Measurements from ENCODE around the gene YIPF1. TPM values are rescaled to one million over a fixed set of nuclear protein-coding genes. Genes with fewer than 3 reads are reported as not detected.
"Not testable (repeated sequence)": the region's sequence is repeated elsewhere in the genome, so short reads cannot be mapped to it uniquely, and the experiment has no call there.

YIPF1 gene
- total RNA-seq, 1 donor from 2014 or later: 25.7 TPM

DNA sequence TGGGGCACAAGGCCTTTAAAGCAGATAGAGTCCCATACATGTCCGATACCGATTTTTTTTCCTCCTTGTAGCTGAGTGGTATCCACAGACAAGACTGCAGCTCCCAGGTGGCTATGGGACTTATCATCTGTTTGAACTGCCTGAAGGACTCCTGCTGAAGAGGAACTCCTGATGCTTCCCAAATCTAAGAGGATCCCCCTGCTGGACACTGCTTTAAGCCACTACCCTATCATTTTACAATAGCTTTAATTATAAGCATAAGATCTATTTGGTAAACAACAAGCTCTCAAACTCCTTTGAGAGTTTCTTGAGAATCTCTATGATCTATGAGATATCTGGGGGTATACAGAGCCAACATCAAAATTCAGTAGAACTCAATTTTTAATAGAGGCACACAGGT is 63.2 kb downstream of the YIPF1 start:
- peaks cover 3% of the 10 kb centered on the region for H3K36me3 Mint-ChIP-seq (ENCODE audit: low read depth)
- DNase-seq (ENCODE audit: low read depth, low spot score): no peak
- TF ChIP-seq, protein P1, sequence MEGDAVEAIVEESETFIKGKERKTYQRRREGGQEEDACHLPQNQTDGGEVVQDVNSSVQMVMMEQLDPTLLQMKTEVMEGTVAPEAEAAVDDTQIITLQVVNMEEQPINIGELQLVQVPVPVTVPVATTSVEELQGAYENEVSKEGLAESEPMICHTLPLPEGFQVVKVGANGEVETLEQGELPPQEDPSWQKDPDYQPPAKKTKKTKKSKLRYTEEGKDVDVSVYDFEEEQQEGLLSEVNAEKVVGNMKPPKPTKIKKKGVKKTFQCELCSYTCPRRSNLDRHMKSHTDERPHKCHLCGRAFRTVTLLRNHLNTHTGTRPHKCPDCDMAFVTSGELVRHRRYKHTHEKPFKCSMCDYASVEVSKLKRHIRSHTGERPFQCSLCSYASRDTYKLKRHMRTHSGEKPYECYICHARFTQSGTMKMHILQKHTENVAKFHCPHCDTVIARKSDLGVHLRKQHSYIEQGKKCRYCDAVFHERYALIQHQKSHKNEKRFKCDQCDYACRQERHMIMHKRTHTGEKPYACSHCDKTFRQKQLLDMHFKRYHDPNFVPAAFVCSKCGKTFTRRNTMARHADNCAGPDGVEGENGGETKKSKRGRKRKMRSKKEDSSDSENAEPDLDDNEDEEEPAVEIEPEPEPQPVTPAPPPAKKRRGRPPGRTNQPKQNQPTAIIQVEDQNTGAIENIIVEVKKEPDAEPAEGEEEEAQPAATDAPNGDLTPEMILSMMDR (conservative IDR thresholded peaks at IDR 0.05): peak; percentile 35
- H3K27ac Mint-ChIP-seq (ENCODE audit: unreplicated experiment): no peak overlapping the region
- H3K9me3 Mint-ChIP-seq: no peaks in the 10 kb centered on the region
- no peaks in the 10 kb centered on the region for H3K27me3 Mint-ChIP-seq (ENCODE audit: low read depth)
- H3K4me1 Mint-ChIP-seq: no peaks in the 10 kb centered on the region
- H3K4me3 Mint-ChIP-seq: no peak overlapping the region

DNA sequence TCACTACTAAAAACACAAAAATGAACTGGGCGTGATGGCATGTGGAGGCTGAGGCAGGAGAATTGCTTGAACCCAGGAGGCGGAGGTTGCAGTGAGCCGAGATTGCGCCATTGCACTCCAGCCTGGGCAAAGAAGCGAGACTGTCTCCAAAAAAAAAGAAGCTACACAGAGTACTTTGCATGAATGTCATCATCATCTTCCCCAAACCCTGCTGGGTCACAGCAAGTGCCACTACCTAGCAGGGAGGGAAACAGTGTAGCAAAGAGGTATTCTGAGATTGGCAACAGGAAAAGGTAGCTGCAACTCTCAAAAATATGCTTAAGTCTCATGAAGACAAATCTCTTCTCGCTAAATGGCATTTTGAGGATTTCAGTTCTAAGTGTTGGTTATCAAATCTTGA is 64.3 kb downstream of the YIPF1 start:
- H3K36me3 Mint-ChIP-seq (ENCODE audit: low read depth): peaks cover 3% of the 10 kb centered on the region
- H3K9me3 Mint-ChIP-seq: no peaks in the 10 kb centered on the region
- no peak overlapping the region for H3K27ac Mint-ChIP-seq (ENCODE audit: unreplicated experiment)
- no peaks in the 10 kb centered on the region for H3K4me1 Mint-ChIP-seq
- H3K4me3 Mint-ChIP-seq: no peak overlapping the region
- no peaks in the 10 kb centered on the region for H3K27me3 Mint-ChIP-seq (ENCODE audit: low read depth)
- no peak for DNase-seq (ENCODE audit: low read depth, low spot score)
- TF ChIP-seq, protein P1 (conservative IDR thresholded peaks at IDR 0.05): no peak

DNA sequence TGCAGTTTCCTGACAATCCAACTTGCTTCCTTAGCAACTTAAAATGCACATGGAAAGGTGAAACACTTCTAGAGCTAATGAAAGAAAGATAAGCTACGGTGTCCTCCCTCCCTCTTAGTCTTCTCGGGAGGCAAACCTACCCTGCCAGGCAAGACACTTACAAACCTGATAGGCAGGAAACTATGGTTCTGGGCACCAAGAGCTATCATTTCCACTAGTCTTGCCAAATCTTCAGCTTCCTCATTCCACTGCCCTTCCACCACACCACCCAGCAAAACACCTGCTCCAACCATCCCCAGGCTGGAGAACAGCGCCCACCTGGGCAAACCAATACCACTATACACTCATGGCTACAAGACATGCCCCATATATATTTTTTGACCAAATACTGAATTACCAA is 66.7 kb downstream of the YIPF1 start:
- Mint-ChIP-seq H3K36me3 (ENCODE audit: low read depth) (peaks cover 6% of the 10 kb centered on the region), H3K9me3 (no peaks in the 10 kb centered on the region), H3K4me3 (no peak overlapping the region), H3K27ac (ENCODE audit: unreplicated experiment) (no peak overlapping the region), H3K4me1 (no peaks in the 10 kb centered on the region), H3K27me3 (ENCODE audit: low read depth) (no peaks in the 10 kb centered on the region)
- DNase-seq (ENCODE audit: low read depth, low spot score): no peak
- TF ChIP-seq, protein P1 (conservative IDR thresholded peaks at IDR 0.05): no peak

DNA sequence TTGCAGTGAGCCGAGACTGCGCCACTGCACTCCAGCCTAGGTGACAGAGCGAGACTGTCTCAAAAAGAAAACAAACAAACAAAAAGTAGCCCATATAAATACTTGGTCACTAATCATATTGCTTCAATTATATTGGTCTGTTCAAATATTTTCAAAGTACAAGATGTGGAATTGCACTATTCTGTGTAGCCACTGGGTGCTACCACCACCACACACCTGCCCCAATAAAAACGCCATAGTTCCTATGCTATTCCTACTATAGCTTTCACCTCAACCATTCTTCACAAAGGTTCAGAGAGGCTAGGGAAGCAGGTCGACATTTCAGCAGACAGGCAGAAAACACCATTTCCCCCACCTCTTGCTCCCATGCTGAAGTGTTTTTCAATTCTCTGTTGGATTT is 68.2 kb downstream of the YIPF1 start:
- TF ChIP-seq, protein P1 (conservative IDR thresholded peaks at IDR 0.05): peak; percentile 26
- DNase-seq (ENCODE audit: low read depth, low spot score): no peak
- Mint-ChIP-seq H3K9me3 (peaks cover 6% of the 10 kb centered on the region), H3K4me3 (no peak overlapping the region), H3K36me3 (ENCODE audit: low read depth) (peaks cover 17% of the 10 kb centered on the region), H3K27ac (ENCODE audit: unreplicated experiment) (no peak overlapping the region), H3K4me1 (no peaks in the 10 kb centered on the region), H3K27me3 (ENCODE audit: low read depth) (no peaks in the 10 kb centered on the region)

DNA sequence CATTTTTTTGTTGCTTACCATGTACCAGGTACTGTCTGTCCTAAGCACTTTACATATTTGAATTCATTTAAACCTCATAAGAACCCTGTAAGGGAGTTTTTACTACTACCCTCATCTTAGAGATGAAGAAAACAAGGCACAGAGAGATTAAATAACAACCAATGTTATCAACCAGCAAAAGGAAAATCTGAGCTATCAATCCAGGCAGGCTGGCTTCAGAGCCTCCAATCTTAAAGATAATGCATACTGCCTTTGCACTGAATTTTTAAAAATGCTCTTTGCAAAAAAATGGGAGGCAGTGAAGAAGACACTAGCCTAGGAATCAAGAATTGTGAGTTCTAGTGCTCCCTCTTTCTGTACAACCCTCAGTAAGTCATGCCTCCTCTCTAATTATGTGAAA is 70.2 kb downstream of the YIPF1 start:
- TF ChIP-seq, protein P1 (conservative IDR thresholded peaks at IDR 0.05): no peak
- Mint-ChIP-seq H3K27ac (ENCODE audit: unreplicated experiment) (no peak overlapping the region), H3K36me3 (ENCODE audit: low read depth) (peaks cover 37% of the 10 kb centered on the region), H3K27me3 (ENCODE audit: low read depth) (no peaks in the 10 kb centered on the region), H3K4me1 (no peaks in the 10 kb centered on the region), H3K4me3 (no peak overlapping the region), H3K9me3 (peaks cover 7% of the 10 kb centered on the region)
- DNase-seq (ENCODE audit: low read depth, low spot score): no peak

DNA sequence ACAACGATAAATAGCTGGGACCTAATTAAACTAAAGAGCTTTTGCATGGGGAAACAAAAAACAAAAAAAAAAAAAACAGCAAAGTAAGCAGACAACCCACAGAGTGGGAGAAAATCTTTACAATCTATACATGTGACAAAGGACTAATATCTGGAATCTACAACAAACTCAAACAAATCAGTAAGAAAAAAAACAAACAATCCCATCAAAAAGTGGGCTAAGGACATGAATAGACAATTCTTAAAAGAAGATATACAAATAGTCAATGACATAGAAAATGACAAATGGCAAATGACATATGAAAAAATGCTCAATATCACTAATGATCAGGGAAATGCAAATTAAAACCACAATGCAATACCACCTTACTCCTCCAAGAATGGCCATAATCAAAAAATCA is 73.0 kb downstream of the YIPF1 start:
- not testable (repeated sequence) for H3K27me3 Mint-ChIP-seq (ENCODE audit: low read depth); DNase-seq (ENCODE audit: low read depth, low spot score); H3K4me3 Mint-ChIP-seq; H3K27ac Mint-ChIP-seq (ENCODE audit: unreplicated experiment); H3K4me1 Mint-ChIP-seq
- Mint-ChIP-seq H3K36me3 (ENCODE audit: low read depth) (peaks cover 59% of the 10 kb centered on the region), H3K9me3 (peaks cover 10% of the 10 kb centered on the region)

DNA sequence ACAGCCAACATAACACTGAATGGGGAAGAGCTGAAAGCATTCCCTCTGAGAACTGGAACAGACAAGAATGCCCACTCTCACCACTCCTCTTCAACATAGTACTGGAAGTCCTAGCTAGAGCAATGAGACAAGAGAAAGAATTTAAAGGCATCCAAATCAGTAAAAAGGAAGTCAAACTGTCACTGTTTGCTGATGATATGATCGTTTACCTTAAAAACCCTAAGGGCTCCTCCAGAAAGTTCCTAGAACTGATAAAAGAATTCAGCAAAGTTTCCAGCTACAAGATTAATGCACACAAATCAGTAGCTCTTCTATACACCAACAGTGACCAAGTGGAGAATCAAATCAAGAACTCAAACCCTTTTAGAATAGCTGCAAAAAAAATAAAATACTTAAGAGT is 74.1 kb downstream of the YIPF1 start:
- not testable (repeated sequence) for DNase-seq (ENCODE audit: low read depth, low spot score); H3K4me3 Mint-ChIP-seq; H3K27me3 Mint-ChIP-seq (ENCODE audit: low read depth); H3K4me1 Mint-ChIP-seq; H3K27ac Mint-ChIP-seq (ENCODE audit: unreplicated experiment)
- Mint-ChIP-seq H3K36me3 (ENCODE audit: low read depth) (peaks cover 68% of the 10 kb centered on the region), H3K9me3 (peaks cover 10% of the 10 kb centered on the region)

Measured in neural crest cell (in vitro differentiated cells).